H9 (cell line): ENCODE data around the gene COX17. TPM values are rescaled to one million over a fixed set of nuclear protein-coding genes. Genes with fewer than 3 reads are reported as not detected.

Source experiments
- DNase-seq: peaks from one replicate; pipeline ENCODE4 v3.0.0-alpha.2; 2017
- H2AFZ ChIP-seq: one replicate; pipeline ENCODE4 v1.6.1; 2013; ENCODE audit warnings: mild to moderate bottlenecking, low read length, control low read depth, moderate library complexity
- H2AK5ac ChIP-seq: 2 replicates; pipeline ENCODE4 v1.6.1; 2013; ENCODE audit warnings: low read length, control low read depth, mixed read lengths; ENCODE audit not compliant: insufficient read length
- H2BK120ac ChIP-seq: one replicate; pipeline ENCODE4 v1.6.1; 2013; ENCODE audit warnings: low read depth, mild to moderate bottlenecking, low read length, control low read depth, inconsistent platforms; ENCODE audit not compliant: poor library complexity, severe bottlenecking
- H2BK12ac ChIP-seq: 2 replicates; pipeline ENCODE4 v1.6.1; 2013; ENCODE audit warnings: low read length, control low read depth, mixed read lengths, low read depth; ENCODE audit not compliant: insufficient read length
- H2BK15ac ChIP-seq: 2 replicates; pipeline ENCODE4 v1.6.1; 2013; ENCODE audit warnings: low read depth, low read length, control low read depth
- H2BK20ac ChIP-seq: one replicate; pipeline ENCODE4 v1.6.1; 2013; ENCODE audit warnings: low read depth, mild to moderate bottlenecking, low read length, control low read depth, inconsistent platforms; ENCODE audit not compliant: poor library complexity, severe bottlenecking
- H2BK5ac ChIP-seq: 2 replicates; pipeline ENCODE4 v1.6.1; 2013; ENCODE audit warnings: low read length, control low read depth, mixed read lengths; ENCODE audit not compliant: insufficient read length
- H3K14ac ChIP-seq: 2 replicates; pipeline ENCODE4 v1.6.1; 2013; ENCODE audit warnings: low read length, control low read depth; ENCODE audit not compliant: insufficient read depth
- H3K18ac ChIP-seq: 2 replicates; pipeline ENCODE4 v1.6.1; 2013; ENCODE audit warnings: low read depth, mild to moderate bottlenecking, mixed read lengths, low read length, control low read depth; ENCODE audit not compliant: insufficient read length
- H3K23ac ChIP-seq: 2 replicates; pipeline ENCODE4 v1.6.1; 2013; ENCODE audit warnings: low read length, control low read depth, mixed read lengths, low read depth; ENCODE audit not compliant: insufficient read length
- H3K23me2 ChIP-seq: 2 replicates; pipeline ENCODE4 v1.6.1; 2013; ENCODE audit warnings: low read depth, mild to moderate bottlenecking, mixed read lengths, low read length, control low read depth; ENCODE audit not compliant: insufficient read length, poor library complexity, severe bottlenecking
- H3K27ac ChIP-seq: 2 replicates; pipeline ENCODE4 v1.5.1; 2013; ENCODE audit warnings: low read length, control low read depth, mixed read lengths, low read depth; ENCODE audit not compliant: insufficient read length
- H3K27me3 ChIP-seq: 2 replicates; pipeline ENCODE4 v1.6.1; 2013; ENCODE audit warnings: low read length, control low read depth, inconsistent platforms; ENCODE audit not compliant: insufficient read depth
- H3K4ac ChIP-seq: 2 replicates; pipeline ENCODE4 v1.6.1; 2013; ENCODE audit warnings: low read depth, mild to moderate bottlenecking, control low read depth, inconsistent platforms, low read length, moderate library complexity
- H3K4me1 ChIP-seq: 2 replicates; pipeline ENCODE4 v1.6.1; 2013; ENCODE audit warnings: low read length, control low read depth, inconsistent platforms; ENCODE audit not compliant: insufficient read depth
- H3K4me2 ChIP-seq: 2 replicates; pipeline ENCODE4 v1.6.1; 2013; ENCODE audit warnings: low read length, control low read depth, mixed read lengths; ENCODE audit not compliant: insufficient read length, insufficient read depth
- H3K56ac ChIP-seq: 2 replicates; pipeline ENCODE4 v1.6.1; 2013; ENCODE audit warnings: low read depth, mild to moderate bottlenecking, mixed read lengths, low read length, control low read depth; ENCODE audit not compliant: insufficient read length
- H3K79me1 ChIP-seq: 2 replicates; pipeline ENCODE4 v1.6.1; 2013; ENCODE audit warnings: low read depth, mild to moderate bottlenecking, moderate library complexity, low read length, control low read depth, inconsistent platforms; ENCODE audit not compliant: insufficient read depth, poor library complexity, severe bottlenecking
- H3K79me2 ChIP-seq: 2 replicates; pipeline ENCODE4 v1.6.1; 2013; ENCODE audit warnings: low read length, control low read depth, inconsistent platforms; ENCODE audit not compliant: insufficient read depth
- H3K9ac ChIP-seq: 2 replicates; pipeline ENCODE4 v1.6.1; 2013; ENCODE audit warnings: low read length, control low read depth, mixed read lengths; ENCODE audit not compliant: insufficient read length; ENCODE audit errors: extremely low read depth
- H3K9me3 ChIP-seq: one replicate; pipeline ENCODE4 v1.6.1; 2013; ENCODE audit warnings: low read depth, low read length, inconsistent platforms; ENCODE audit not compliant: control insufficient read depth
- H3T11ph ChIP-seq: one replicate; pipeline ENCODE4 v1.6.1; 2013; ENCODE audit warnings: mild to moderate bottlenecking, low read length, control low read depth, inconsistent platforms
- H4K20me1 ChIP-seq: one replicate; pipeline ENCODE4 v1.6.1; 2013; ENCODE audit not compliant: control insufficient read depth, insufficient read length, insufficient read depth
- H4K5ac ChIP-seq: 2 replicates; pipeline ENCODE4 v1.6.1; 2013; ENCODE audit warnings: low read depth, mild to moderate bottlenecking, mixed read lengths, low read length, control low read depth; ENCODE audit not compliant: insufficient read length
- H4K8ac ChIP-seq: replicated peaks from 2 replicates; pipeline ENCODE4 v1.6.1; 2013; ENCODE audit warnings: low read length, control low read depth, mixed read lengths, low read depth; ENCODE audit not compliant: insufficient read length
- H4K91ac ChIP-seq: 2 replicates; pipeline ENCODE4 v1.6.1; 2013; ENCODE audit warnings: low read depth, mild to moderate bottlenecking, moderate library complexity, mixed read lengths, low read length, control low read depth; ENCODE audit not compliant: insufficient read length
- H3K27ac Mint-ChIP-seq, 3 experiments: 2 replicates in 2 of 3; 3 replicates in 1 of 3; pipeline ENCODE4 v1.8.0; 2020 to 2021; ENCODE audit warnings: mixed read lengths in 3 of 3, mild to moderate bottlenecking in 1 of 3, moderate library complexity in 1 of 3
- H3K27me3 Mint-ChIP-seq: 2 replicates; pipeline ENCODE4 v1.8.0; 2021; ENCODE audit warnings: low read depth, mild to moderate bottlenecking, moderate library complexity, mixed read lengths
- H3K36me3 Mint-ChIP-seq, 3 experiments: 2 replicates in 2 of 3; 3 replicates in 1 of 3; pipeline ENCODE4 v1.8.0; 2020 to 2021; ENCODE audit warnings: low read depth in 3 of 3, mixed read lengths in 3 of 3; ENCODE audit not compliant: insufficient read depth in 1 of 3
- H3K4me1 Mint-ChIP-seq, 2 experiments: 2 replicates each; pipeline ENCODE4 v1.8.0; 2020; ENCODE audit warnings: mixed read lengths in 2 of 2
- H3K4me3 Mint-ChIP-seq, 2 experiments: 2 replicates in 1 of 2; 3 replicates in 1 of 2; pipeline ENCODE4 v1.8.0; 2020 to 2021; ENCODE audit warnings: mild to moderate bottlenecking in 2 of 2, mixed read lengths in 2 of 2, moderate library complexity in 1 of 2
- H3K9me3 Mint-ChIP-seq, 2 experiments: 2 replicates in 1 of 2; 3 replicates in 1 of 2; pipeline ENCODE4 v1.8.0; 2020; ENCODE audit warnings: mild to moderate bottlenecking in 2 of 2, mixed read lengths in 2 of 2, moderate library complexity in 1 of 2
- CTCF ChIP-seq: fragments of 200-600 bp; sonication (generic); conservative IDR thresholded peaks from 3 replicates; pipeline ENCODE4 v1.8.0; 2021; ENCODE audit warnings: antibody characterized with exemption, mild to moderate bottlenecking
- WGBS: extraction: QIAGEN DNeasy Blood & Tissue Kit; methylation state at CpG from one replicate; pipeline ENCODE4 v1.1.7; 2013; ENCODE audit warnings: missing lambda C conversion rate, low lambda C conversion rate, mixed read lengths; ENCODE audit not compliant: insufficient read length; ENCODE audit errors: extremely low coverage; 5-methylcytosine and 5-hydroxymethylcytosine counted together
- total RNA-seq: library from RNA; stranded (reverse); gene quantifications from 2 replicates; pipeline ENCODE4 v1.2.1, GENCODE V29; 2021

The COX17 gene
- total RNA-seq, 1 experiment from 2014 or later = 47.0 TPM

GRCh38 chr3:119643528-119643927 lies 33.7 kb downstream of the COX17 start:
- Histone ChIP-seq H3K9me3 (no peaks in the 10 kb centered on the region), H3K79me2 (no peaks in the 10 kb centered on the region), H3K4ac (no peak overlapping the region), H3K14ac (no peak overlapping the region), H2AFZ (no peak overlapping the region), H4K5ac (no peak overlapping the region), H3K23ac (no peak overlapping the region), H3K4me2 (no peak overlapping the region), H3K23me2 (no peaks in the 10 kb centered on the region), H4K8ac (no peak overlapping the region), H2BK12ac (no peak overlapping the region), H2BK120ac (no peak overlapping the region), H4K91ac (no peak overlapping the region), H3K9ac (no peak overlapping the region), H3T11ph (no peak overlapping the region), H3K56ac (no peak overlapping the region), H3K18ac (no peak overlapping the region), H2BK5ac (no peak overlapping the region), H4K20me1 (no peaks in the 10 kb centered on the region), H2AK5ac (no peak overlapping the region), H3K4me1 (no peaks in the 10 kb centered on the region; the same call in 1 of the 2 replicates), H3K27ac (no peak overlapping the region), H3K27me3 (no peaks in the 10 kb centered on the region), H2BK20ac (no peak overlapping the region), H2BK15ac (no peak overlapping the region), H3K79me1 (no peaks in the 10 kb centered on the region)
- peaks cover 19 to 27% of the 10 kb centered on the region in 2 experiments for H3K4me1 Mint-ChIP-seq
- H3K27me3 Mint-ChIP-seq = no peaks in the 10 kb centered on the region
- no peak for TF ChIP-seq CTCF
- no peak overlapping the region for H3K27ac Mint-ChIP-seq
- H3K36me3 Mint-ChIP-seq = no peaks in the 10 kb centered on the region; a peak in 2 of 7 replicates
- H3K4me3 Mint-ChIP-seq = no peak overlapping the region
- WGBS = no CpG with 5 or more reads among the region's 2 CpGs
- DNase-seq = no peak
- H3K9me3 Mint-ChIP-seq = no peaks in the 10 kb centered on the region
